ENCODE data around the gene CPNE4.

Gene CPNE4

GRCh38 chr3:131622726-131623125 lies 412.1 kb downstream of the CPNE4 start:
- Mint-ChIP-seq H3K4me1 (ENCODE audit: low read depth in 2 of 2) (no peaks in the 10 kb centered on the region), H3K36me3 (ENCODE audit: insufficient read depth) (no peaks in the 10 kb centered on the region), H3K9me3 (no peaks in the 10 kb centered on the region), H3K27me3 (peaks cover 18 to 22% of the 10 kb centered on the region in 2 donors), H3K27ac (no peak overlapping the region), H3K4me3 (no peak overlapping the region)
- no peak for DNase-seq
- ATAC-seq (replicated peaks) = no peak

GRCh38 chr3:131620977-131621376 lies 413.8 kb downstream of the CPNE4 start:
- DNase-seq = no peak
- no peak for ATAC-seq (replicated peaks)

GRCh38 chr3:131619821-131620220 lies 415.0 kb downstream of the CPNE4 start:
- H3K36me3 Mint-ChIP-seq (ENCODE audit: insufficient read depth) = no peaks in the 10 kb centered on the region
- H3K4me1 Mint-ChIP-seq (ENCODE audit: low read depth in 2 of 2) = no peaks in the 10 kb centered on the region
- H3K27me3 Mint-ChIP-seq = peaks cover 20 to 45% of the 10 kb centered on the region in 2 donors
- no peak for ATAC-seq (replicated peaks)
- H3K9me3 Mint-ChIP-seq = no peaks in the 10 kb centered on the region
- DNase-seq = no peak
- H3K4me3 Mint-ChIP-seq = no peak overlapping the region
- no peak overlapping the region for H3K27ac Mint-ChIP-seq

More at GRCh38 chr3:131620977-131621376, 413.8 kb downstream of the CPNE4 start:
- Mint-ChIP-seq H3K36me3 (ENCODE audit: insufficient read depth) (no peaks in the 10 kb centered on the region), H3K4me3 (no peak overlapping the region), H3K4me1 (ENCODE audit: low read depth in 2 of 2) (no peaks in the 10 kb centered on the region), H3K27ac (no peak overlapping the region), H3K9me3 (no peaks in the 10 kb centered on the region), H3K27me3 (peaks cover 20 to 39% of the 10 kb centered on the region in 2 donors)

- Mint-ChIP-seq H3K9me3 (no peaks in the 10 kb centered on the region), H3K36me3 (ENCODE audit: insufficient read depth) (no peaks in the 10 kb centered on the region), H3K27me3 (peaks cover 25 to 48% of the 10 kb centered on the region in 2 donors), H3K4me3 (no peak overlapping the region), H3K27ac (no peak overlapping the region), H3K4me1 (ENCODE audit: low read depth in 2 of 2) (no peaks in the 10 kb centered on the region)
- ATAC-seq (replicated peaks) (no peak), DNase-seq (no peak)
These were observed 418.1 kb downstream of the CPNE4 start for GRCh38 chr3:131616719-131617118.

- Mint-ChIP-seq H3K27ac (no peak overlapping the region), H3K36me3 (ENCODE audit: insufficient read depth) (no peaks in the 10 kb centered on the region), H3K4me3 (no peak overlapping the region), H3K9me3 (no peaks in the 10 kb centered on the region), H3K4me1 (ENCODE audit: low read depth in 2 of 2) (no peaks in the 10 kb centered on the region), H3K27me3 (peaks cover 28 to 45% of the 10 kb centered on the region in 2 donors)
- no peak for ATAC-seq (replicated peaks)
- DNase-seq = no peak
These were observed 422.1 kb downstream of the CPNE4 start for GRCh38 chr3:131612745-131613144.

- Mint-ChIP-seq H3K27ac (no peak overlapping the region), H3K4me1 (ENCODE audit: low read depth in 2 of 2) (no peaks in the 10 kb centered on the region), H3K36me3 (ENCODE audit: insufficient read depth) (no peaks in the 10 kb centered on the region), H3K9me3 (no peaks in the 10 kb centered on the region), H3K4me3 (no peak overlapping the region), H3K27me3 (peaks cover 22 to 26% of the 10 kb centered on the region in 2 donors)
- ATAC-seq (replicated peaks) (no peak), DNase-seq (no peak)
These were observed 424.6 kb downstream of the CPNE4 start for GRCh38 chr3:131610174-131610573.

GRCh38 chr3:131608741-131609140 lies 426.1 kb downstream of the CPNE4 start:
- Mint-ChIP-seq H3K4me3 (no peak overlapping the region), H3K27ac (no peak overlapping the region), H3K36me3 (ENCODE audit: insufficient read depth) (no peaks in the 10 kb centered on the region), H3K27me3 (peaks cover 17 to 22% of the 10 kb centered on the region in 2 donors), H3K9me3 (no peaks in the 10 kb centered on the region), H3K4me1 (ENCODE audit: low read depth in 2 of 2) (no peaks in the 10 kb centered on the region)
- no peak for DNase-seq
- no peak for ATAC-seq (replicated peaks)

GRCh38 chr3:131608296-131608695 lies 426.5 kb downstream of the CPNE4 start:
- DNase-seq = no peak
- Mint-ChIP-seq H3K9me3 (no peaks in the 10 kb centered on the region), H3K4me3 (no peak overlapping the region), H3K4me1 (ENCODE audit: low read depth in 2 of 2) (no peaks in the 10 kb centered on the region), H3K27me3 (peaks cover 17 to 23% of the 10 kb centered on the region in 2 donors), H3K36me3 (ENCODE audit: insufficient read depth) (no peaks in the 10 kb centered on the region), H3K27ac (no peak overlapping the region)
- no peak for ATAC-seq (replicated peaks)

- H3K9me3 Mint-ChIP-seq = no peaks in the 10 kb centered on the region
- DNase-seq (no peak), ATAC-seq (replicated peaks) (no peak)
- no peak overlapping the region for H3K27ac Mint-ChIP-seq
- no peak overlapping the region for H3K4me3 Mint-ChIP-seq
- H3K27me3 Mint-ChIP-seq = peaks cover 10 to 27% of the 10 kb centered on the region in 2 donors
- H3K36me3 Mint-ChIP-seq (ENCODE audit: insufficient read depth) = no peaks in the 10 kb centered on the region
- H3K4me1 Mint-ChIP-seq (ENCODE audit: low read depth in 2 of 2) = no peaks in the 10 kb centered on the region
These were observed 428.9 kb downstream of the CPNE4 start for GRCh38 chr3:131605916-131606315.

- peaks cover 0 to 32% of the 10 kb centered on the region in 2 donors for H3K27me3 Mint-ChIP-seq
- no peaks in the 10 kb centered on the region for H3K36me3 Mint-ChIP-seq (ENCODE audit: insufficient read depth)
- H3K4me3 Mint-ChIP-seq = no peak overlapping the region
- DNase-seq = no peak
- H3K9me3 Mint-ChIP-seq = no peaks in the 10 kb centered on the region
- no peak for ATAC-seq (replicated peaks)
- H3K4me1 Mint-ChIP-seq (ENCODE audit: low read depth in 2 of 2) = no peaks in the 10 kb centered on the region
- no peak overlapping the region for H3K27ac Mint-ChIP-seq
These were observed 432.6 kb downstream of the CPNE4 start for GRCh38 chr3:131602011-131602779.

GRCh38 chr3:131597816-131598215 lies 437.0 kb downstream of the CPNE4 start:
- H3K36me3 Mint-ChIP-seq (ENCODE audit: insufficient read depth) = no peaks in the 10 kb centered on the region
- DNase-seq (no peak), ATAC-seq (replicated peaks) (no peak)
- H3K27ac Mint-ChIP-seq = no peak overlapping the region
- H3K9me3 Mint-ChIP-seq = no peaks in the 10 kb centered on the region
- no peaks in the 10 kb centered on the region for H3K4me1 Mint-ChIP-seq (ENCODE audit: low read depth in 2 of 2)
- peaks cover 4 to 50% of the 10 kb centered on the region in 2 donors for H3K27me3 Mint-ChIP-seq
- no peak overlapping the region for H3K4me3 Mint-ChIP-seq

GRCh38 chr3:131596884-131597283 lies 437.9 kb downstream of the CPNE4 start:
- no peak overlapping the region for H3K27ac Mint-ChIP-seq
- H3K36me3 Mint-ChIP-seq (ENCODE audit: insufficient read depth) = no peaks in the 10 kb centered on the region
- H3K27me3 Mint-ChIP-seq = peaks cover 4 to 48% of the 10 kb centered on the region in 2 donors
- ATAC-seq (replicated peaks) = no peak
- no peaks in the 10 kb centered on the region for H3K9me3 Mint-ChIP-seq
- no peak for DNase-seq
- H3K4me3 Mint-ChIP-seq = no peak overlapping the region
- no peaks in the 10 kb centered on the region for H3K4me1 Mint-ChIP-seq (ENCODE audit: low read depth in 2 of 2)

- Mint-ChIP-seq H3K4me1 (ENCODE audit: low read depth in 2 of 2) (no peaks in the 10 kb centered on the region), H3K4me3 (no peak overlapping the region), H3K27me3 (peaks cover 11 to 44% of the 10 kb centered on the region in 2 donors), H3K36me3 (ENCODE audit: insufficient read depth) (no peaks in the 10 kb centered on the region), H3K27ac (no peak overlapping the region), H3K9me3 (no peaks in the 10 kb centered on the region)
- no peak for DNase-seq
- ATAC-seq (replicated peaks) = no peak
These were observed 443.3 kb downstream of the CPNE4 start for GRCh38 chr3:131591394-131592014.

GRCh38 chr3:131586277-131586676 lies 448.5 kb downstream of the CPNE4 start:
- no peaks in the 10 kb centered on the region for H3K4me1 Mint-ChIP-seq (ENCODE audit: low read depth in 2 of 2)
- no peaks in the 10 kb centered on the region for H3K9me3 Mint-ChIP-seq
- no peaks in the 10 kb centered on the region for H3K36me3 Mint-ChIP-seq (ENCODE audit: insufficient read depth)
- H3K27ac Mint-ChIP-seq = no peak overlapping the region
- no peak for DNase-seq
- peaks cover 18 to 20% of the 10 kb centered on the region in 2 donors for H3K27me3 Mint-ChIP-seq
- no peak overlapping the region for H3K4me3 Mint-ChIP-seq
- no peak for ATAC-seq (replicated peaks)

Data from effector memory CD8-positive, alpha-beta T cell (primary cell).